GM12891 (cell line): ENCODE measurements around the gene CSAG2.
"Not testable (repeated sequence)": the region's sequence is repeated elsewhere in the genome, so short reads cannot be mapped to it uniquely, and the experiment has no call there.

ENCODE experiments used
- PAX5 ChIP-seq: IDR thresholded peaks from 2 replicates; pipeline ENCODE4 v1.6.1; 2011; ENCODE audit warnings: low read length, moderate library complexity, mild to moderate bottlenecking; ENCODE audit not compliant: insufficient read depth, severe bottlenecking
- POLR2A ChIP-seq: IDR thresholded peaks from 2 replicates; pipeline ENCODE4 v1.6.1; 2011; ENCODE audit warnings: low read depth, low read length, control low read depth
- POLR2AphosphoS5 ChIP-seq: IDR thresholded peaks from 2 replicates; pipeline ENCODE4 v1.6.1; 2011; ENCODE audit warnings: low read depth, low read length, control low read depth
- SPI1 ChIP-seq: IDR thresholded peaks from 2 replicates; pipeline ENCODE4 v1.6.1; 2011; ENCODE audit warnings: low read depth, low read length, control low read depth
- TAF1 ChIP-seq: IDR thresholded peaks from 2 replicates; pipeline ENCODE4 v1.6.1; 2011; ENCODE audit warnings: low read depth, low read length, control low read depth

DNA sequence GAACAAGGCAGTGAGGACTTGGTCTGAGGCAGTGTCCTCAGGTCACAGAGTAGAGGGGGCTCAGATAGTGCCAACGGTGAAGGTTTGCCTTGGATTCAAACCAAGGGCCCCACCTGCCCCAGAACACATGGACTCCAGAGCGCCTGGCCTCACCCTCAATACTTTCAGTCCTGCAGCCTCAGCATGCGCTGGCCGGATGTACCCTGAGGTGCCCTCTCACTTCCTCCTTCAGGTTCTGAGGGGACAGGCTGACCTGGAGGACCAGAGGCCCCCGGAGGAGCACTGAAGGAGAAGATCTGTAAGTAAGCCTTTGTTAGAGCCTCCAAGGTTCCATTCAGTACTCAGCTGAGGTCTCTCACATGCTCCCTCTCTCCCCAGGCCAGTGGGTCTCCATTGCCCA, 8.7 kb downstream of the CSAG2 start:
- TF ChIP-seq POLR2A, POLR2AphosphoS5, TAF1, SPI1, PAX5: not testable (repeated sequence)
